GM18511 (cell line): ENCODE results near the gene ATP5F1E.

ENCODE experiments used
- ATAC-seq: cut with Tn5 transposase; IDR thresholded peaks from one replicate; pipeline ENCODE4 v1.9.1; 2021; ENCODE audit warnings: mild to moderate bottlenecking, moderate library complexity; ENCODE audit not compliant: unreplicated experiment

ATP5F1E gene

DNA sequence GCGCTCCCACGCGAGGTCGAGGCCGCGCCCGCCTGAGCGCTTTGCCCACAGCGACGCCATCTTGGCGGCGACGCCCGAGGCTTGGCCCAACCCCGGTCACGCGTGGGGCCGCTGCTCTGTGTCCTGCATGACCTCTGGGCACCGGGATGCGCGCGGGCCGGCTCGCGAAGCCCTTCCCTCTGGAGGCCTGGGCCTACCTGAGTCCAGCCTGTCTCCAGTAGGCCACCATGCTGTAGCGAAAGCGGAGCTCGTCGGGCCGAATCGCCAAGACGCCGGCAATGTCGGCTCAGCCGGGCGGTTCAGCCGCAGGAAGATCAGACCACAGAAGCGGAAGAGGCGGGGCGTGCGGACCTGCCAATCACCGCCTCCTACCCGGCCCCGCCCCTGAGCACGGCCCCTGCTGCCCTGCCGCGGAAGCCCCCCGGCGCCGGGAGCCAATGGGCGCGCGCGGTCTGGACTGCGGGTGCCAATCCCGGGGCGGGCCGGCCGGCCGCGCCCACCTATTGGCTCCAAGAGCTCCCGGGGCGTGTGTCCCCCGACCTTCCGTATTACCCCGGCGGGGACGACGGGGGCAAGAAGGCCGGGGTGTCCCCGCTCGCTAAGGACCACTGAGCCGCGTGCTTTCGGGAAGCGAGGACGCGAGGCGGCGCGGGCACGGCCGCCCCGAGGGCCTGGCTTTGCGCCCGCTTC lies at the start of gene ATP5F1E:
ATP5F1E (minus strand) TSS at position 313 of the 690 bp plus-strand sequence; CDS start at position 229, 84 bp downstream.
- peak; percentile 95 for ATAC-seq

GRCh38 chr20:59081036-59081435 lies 48.9 kb upstream of the ATP5F1E start:
- ATAC-seq: no peak

- ATAC-seq: no peak
Measured at GRCh38 chr20:59078231-59078630, 46.1 kb upstream of the ATP5F1E start.

GRCh38 chr20:59077705-59078104 lies 45.6 kb upstream of the ATP5F1E start:
- no peak for ATAC-seq

DNA sequence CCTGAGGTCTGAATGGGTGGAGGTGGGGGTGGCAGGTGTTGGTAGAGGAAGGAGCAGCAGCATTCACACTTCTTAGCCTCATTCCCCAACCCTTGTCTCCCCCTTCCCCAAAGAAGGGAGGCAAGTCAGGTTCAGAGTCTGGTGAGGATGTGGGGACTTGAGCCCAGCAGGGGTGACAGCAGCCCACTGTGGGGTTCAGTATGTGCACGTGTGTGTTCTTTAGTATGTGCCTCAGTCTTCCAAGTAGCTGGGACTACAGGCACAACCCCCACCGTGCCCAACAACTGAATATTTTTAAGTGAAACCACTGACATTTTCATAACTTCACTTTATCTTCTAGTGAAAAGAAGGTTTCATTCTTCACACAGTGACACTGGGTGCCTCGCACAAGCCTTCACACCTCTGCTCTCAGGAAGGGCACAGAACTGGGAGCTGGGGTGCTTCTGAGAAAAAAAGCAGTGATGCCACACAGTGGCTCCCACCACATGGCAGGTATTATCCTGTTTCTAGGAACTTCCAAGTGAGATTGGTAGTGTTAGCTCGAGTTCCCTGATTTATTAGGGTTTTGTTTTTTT lies 43.9 kb upstream of the ATP5F1E start:
- no peak for ATAC-seq

- no peak for ATAC-seq
Measured at GRCh38 chr20:59074456-59074855, 42.3 kb upstream of the ATP5F1E start.

GRCh38 chr20:59073582-59073981 lies 41.4 kb upstream of the ATP5F1E start:
- ATAC-seq: no peak

DNA sequence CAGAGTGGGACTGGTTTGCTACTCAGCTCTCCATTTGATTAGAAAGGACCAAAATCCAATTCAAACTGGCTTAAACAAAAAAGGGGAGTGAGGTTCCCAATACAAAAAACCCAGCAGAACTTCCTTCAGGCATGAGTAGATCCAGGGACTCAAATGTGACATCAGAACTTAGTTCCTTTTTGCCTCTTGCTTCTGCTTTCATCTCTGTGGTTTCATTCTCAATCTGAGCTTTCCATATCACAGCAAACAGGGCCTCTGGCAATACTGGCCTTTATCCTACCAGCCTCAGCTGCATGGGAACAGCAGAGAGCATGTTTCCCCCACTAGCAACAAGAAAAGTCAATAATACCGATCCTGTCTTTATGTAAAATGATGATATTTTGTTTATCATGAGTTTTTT lies 39.1 kb upstream of the ATP5F1E start:
- no peak for ATAC-seq

DNA sequence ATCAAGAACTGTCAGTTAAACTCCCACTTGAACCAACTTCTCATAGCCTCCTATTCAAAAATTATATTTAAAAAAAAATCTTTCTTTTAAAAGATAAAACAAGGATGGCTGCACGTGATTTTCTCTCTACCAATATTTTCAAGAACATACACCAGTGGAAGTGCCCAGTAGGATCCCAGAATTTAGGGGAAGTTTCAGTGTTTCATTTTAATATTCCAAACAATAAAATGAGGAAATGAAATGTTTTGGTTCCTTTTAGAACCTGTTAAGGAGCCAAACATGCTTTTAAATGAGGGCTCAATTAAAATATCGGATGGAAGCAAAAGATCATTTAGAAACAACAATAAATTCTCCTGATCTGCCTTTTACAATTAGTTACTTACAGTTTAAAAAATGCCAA lies 36.9 kb upstream of the ATP5F1E start:
- no peak for ATAC-seq

DNA sequence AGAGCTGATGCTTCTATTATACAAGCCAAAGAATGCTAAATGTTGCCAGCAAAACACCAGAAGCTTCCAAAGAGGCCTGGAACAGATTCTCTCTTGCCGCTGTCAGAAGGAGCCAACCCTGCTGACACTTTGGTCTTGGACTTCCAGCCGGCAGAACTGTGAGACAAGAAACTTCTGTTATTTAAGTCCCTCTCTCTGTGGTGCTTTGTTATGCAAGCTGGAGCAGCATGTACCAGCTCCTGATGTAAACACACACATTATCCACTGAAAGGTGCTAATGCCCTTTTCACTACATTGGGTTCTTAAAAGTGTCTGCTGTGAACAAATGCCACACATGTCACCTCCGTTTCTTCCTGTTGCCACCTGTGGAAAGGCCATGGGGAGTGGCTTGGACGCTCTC lies 36.4 kb upstream of the ATP5F1E start:
- no peak for ATAC-seq

DNA sequence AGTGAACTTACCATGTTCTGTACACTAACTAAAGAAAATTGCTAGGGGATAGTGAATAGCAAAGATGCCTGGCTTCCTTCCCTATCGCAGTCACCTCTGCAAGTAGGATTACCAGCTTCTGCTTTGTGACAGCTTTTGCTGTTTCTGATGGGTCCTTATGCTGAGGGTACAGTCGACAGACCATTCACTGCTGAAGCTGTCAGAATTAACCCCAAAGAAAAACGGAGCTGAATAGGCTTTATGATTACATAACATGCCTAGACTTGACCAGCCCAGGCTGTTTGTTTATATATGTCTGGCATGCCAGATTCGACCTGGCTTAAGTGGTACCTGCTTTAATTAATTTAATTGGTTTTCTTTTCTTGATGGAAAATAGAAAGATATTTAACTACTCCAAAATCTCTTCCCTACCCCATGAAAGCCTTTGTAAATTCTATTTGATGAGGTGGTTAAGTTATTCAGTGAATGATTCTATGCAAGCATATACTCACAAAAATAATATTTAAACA lies 32.1 kb upstream of the ATP5F1E start:
- ATAC-seq: no peak

- ATAC-seq: no peak
Measured at GRCh38 chr20:59063358-59064213, 31.5 kb upstream of the ATP5F1E start.

DNA sequence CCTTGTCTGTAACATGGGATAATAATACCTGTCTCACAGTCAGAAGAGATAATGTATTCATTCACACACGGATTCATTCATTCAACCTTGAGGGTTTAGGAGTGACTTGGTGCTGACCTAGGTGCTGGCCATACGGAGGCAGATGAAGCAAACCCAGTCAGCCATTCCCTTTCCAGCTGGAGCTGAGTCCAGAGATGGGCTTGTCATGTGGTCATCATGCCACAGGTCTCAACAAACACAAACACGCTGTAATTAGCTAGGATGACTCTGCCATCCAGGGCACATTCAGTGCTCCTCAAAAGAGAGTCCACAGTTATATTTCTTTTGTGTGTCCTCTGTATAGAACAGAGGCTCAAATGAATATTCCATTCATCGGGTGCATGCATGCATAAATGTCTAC lies 29.9 kb upstream of the ATP5F1E start:
- ATAC-seq: no peak

DNA sequence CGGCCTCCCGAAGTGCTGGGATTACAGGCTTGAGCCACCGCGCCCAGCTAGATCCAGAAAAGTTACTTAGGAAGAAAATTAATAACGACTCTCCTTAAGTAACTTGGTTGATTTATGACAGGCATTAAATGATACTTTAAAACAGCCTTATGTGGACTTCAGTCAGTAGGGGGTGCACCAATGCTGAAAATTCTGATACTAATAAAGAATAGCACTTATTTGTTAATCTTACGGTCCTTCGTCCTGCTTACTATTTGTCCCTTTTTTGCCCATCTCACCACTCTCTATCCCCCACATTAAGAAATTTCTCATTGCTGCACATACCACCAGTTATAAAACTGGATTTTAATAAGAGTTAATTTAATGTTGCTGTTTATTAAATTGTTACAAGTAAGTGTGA lies 23.2 kb upstream of the ATP5F1E start:
- no peak for ATAC-seq

DNA sequence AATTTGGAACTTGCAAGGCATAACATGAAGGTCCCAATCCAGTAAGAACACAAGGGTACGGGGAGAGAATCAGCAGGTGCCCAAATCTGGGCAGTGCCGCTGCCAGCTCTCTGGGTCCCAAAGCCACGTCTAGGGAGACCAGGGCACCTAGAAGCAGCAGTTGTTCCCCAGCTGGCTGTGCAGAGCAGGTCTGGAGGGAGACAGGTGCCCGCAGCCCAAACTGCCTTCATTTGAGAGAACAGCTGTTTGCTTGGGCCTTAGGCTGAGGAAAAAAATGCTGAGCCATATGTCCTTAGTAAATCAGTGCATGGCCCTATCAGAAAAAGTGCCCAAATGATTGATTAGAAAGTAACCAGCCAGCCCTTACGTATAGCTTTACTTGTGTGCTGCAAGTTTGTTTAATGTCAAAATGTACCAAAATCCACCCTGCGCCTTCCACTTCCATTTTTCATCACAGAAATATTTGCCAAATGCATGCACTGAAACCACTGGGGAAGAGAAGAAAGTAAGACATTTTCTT lies 19.6 kb upstream of the ATP5F1E start:
- ATAC-seq: no peak

- ATAC-seq: no peak
Measured at GRCh38 chr20:59050437-59050836, 18.3 kb upstream of the ATP5F1E start.

DNA sequence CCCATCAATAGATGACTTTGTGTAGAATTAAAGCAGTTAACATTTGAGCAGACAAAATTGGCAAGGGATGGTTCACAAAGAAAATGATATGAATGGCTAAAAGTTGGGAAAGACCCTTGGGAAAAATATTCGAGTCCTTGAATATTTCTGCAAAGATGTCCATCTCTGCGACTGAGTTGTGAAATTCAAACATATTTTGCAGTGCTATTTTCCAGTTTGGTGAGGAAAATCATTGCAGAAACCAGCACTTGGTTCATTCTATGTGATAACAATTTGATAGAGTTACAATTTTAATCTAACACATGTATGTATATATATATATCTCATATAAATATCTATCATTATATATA lies 16.5 kb upstream of the ATP5F1E start:
- no peak for ATAC-seq

- no peak for ATAC-seq
Measured at GRCh38 chr20:59047938-59048680, 16.0 kb upstream of the ATP5F1E start.

GRCh38 chr20:59046862-59047261 lies 14.7 kb upstream of the ATP5F1E start:
- ATAC-seq: no peak

DNA sequence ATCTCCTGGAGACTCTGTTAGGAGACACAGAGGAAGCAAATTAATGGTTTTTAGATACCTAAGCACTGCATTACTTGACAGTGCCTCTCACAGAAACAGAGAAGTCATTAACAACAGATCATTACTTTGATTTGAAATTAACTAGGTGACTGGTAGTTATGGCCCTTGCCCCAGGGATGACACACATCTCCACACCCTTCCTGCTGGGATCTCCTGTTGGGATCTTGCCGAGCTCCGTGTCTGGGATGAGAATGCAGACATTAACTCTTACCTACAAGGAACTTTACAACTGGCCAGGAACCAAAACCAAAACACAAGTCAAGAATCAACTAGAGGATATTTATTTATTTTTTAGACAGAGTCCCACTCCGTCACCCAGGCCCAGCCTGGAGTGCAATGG lies 12.7 kb upstream of the ATP5F1E start:
- ATAC-seq: no peak

GRCh38 chr20:59044295-59044694 lies 12.2 kb upstream of the ATP5F1E start:
- ATAC-seq: no peak
